Activated CD4-positive, alpha-beta T cell treated with anti-CD3 and anti-CD28 coated beads, Interleukin-2, amount 50 U/mL, for 16 hours (primary cell): ENCODE measurements around the gene ACSL5.
"Not testable (repeated sequence)": the region's sequence is repeated elsewhere in the genome, so short reads cannot be mapped to it uniquely, and the experiment has no call there.

ENCODE experiments used
- DNase-seq: peaks from one replicate; pipeline ENCODE4 v3.0.0-alpha.2; 2020

The ACSL5 gene

GRCh38 chr10:112376396-112376790 is 2.5 kb downstream of the ACSL5 start:
- no peak for DNase-seq

- not testable (repeated sequence) for DNase-seq
Measured at GRCh38 chr10:112377116-112377515, 3.2 kb downstream of the ACSL5 start.

GRCh38 chr10:112379635-112380296 is 5.8 kb downstream of the ACSL5 start:
- DNase-seq: no peak

- DNase-seq: no peak
Measured at GRCh38 chr10:112382515-112383235, 8.8 kb downstream of the ACSL5 start.

DNA sequence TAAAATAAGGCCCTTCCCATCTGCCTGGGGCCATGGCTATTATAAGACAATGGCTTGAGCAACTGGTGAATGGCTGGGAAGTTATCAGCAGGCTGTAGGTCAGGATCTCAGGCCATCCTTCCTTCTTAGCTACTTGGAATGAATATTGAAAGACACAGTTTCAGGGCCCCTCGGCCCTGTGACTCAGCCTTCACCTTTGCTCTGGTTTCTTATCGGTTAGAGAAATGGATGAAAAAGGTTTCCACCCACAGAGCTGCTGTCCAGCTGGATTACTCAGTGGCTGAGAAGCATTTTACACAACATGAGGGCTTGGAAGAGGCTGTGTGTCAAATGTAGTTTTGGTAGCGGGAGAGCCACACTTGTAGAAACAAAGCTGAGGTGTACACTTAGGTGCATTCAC is 9.4 kb downstream of the ACSL5 start:
- peak; percentile 13 for DNase-seq

GRCh38 chr10:112384141-112384540 is 10.2 kb downstream of the ACSL5 start:
- no peak for DNase-seq

DNA sequence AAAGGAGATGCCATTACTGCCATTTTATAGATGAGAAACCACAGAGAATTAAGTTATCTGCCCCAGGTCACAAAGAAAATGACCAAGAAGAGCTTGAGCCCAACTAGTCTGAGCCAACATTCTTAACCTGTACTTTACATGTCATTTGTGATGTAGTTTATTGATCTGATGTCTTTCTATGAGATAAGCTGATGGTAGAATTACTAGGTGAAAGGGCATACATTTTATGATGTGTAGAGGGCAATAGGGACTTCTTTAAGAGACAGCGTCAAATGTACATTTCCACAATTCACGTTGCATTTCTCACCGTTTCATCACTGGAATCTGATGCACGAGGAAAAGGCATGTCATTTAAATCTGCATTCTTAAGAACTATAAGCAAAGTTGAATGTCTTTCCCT is 11.3 kb downstream of the ACSL5 start:
- no peak for DNase-seq

DNA sequence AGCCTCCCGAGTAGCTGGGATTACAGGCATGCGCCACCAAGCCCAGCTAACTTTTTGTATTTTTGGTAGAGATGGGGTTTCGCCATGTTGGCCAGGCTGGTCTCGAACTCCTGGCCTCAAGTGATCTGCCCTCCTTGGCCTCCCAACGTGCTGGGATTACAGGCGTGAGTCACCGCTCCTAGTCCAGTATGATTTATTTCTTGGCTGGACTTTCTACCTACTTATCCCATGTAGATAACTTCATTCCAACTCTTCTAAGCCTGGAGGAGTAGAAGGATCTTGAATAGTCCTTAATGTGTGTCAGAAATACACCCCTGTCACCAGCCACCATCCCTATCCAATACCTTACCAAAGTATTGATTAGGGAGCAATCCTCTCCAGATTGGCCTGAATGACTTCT is 14.1 kb downstream of the ACSL5 start:
- DNase-seq: not testable (repeated sequence)

- DNase-seq: no peak
Measured at GRCh38 chr10:112388548-112388947, 14.6 kb downstream of the ACSL5 start.

GRCh38 chr10:112389271-112389822 is 15.4 kb downstream of the ACSL5 start:
- peak; percentile 88 for DNase-seq

DNA sequence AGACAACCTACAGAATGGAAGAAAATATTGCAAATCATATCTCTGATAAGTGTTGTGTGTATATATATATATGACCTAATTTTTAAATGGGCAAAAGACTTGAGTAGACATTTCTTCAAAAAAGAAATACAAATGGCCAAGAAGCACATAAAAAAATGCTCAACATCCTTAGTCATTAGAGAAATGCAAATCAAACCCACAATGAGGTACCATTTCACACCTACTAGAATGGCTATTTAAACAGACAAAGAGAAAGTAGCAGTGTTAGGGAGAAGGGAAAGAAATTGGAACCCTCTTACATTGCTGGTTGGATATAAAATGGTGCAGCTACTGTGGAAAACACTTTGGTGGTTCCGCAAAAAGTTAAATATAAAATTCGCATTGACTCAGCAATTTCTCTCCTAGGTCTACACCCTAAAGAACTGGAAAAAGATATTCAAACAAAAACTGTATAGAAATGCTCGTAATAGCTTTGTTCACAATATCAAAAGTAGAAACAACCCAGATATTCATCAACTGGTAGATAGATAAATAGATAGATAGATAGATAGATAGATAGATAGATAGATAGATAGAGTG is 16.3 kb downstream of the ACSL5 start:
- DNase-seq: peak; percentile 21

GRCh38 chr10:112393341-112393740 is 19.4 kb downstream of the ACSL5 start:
- DNase-seq: no peak

DNA sequence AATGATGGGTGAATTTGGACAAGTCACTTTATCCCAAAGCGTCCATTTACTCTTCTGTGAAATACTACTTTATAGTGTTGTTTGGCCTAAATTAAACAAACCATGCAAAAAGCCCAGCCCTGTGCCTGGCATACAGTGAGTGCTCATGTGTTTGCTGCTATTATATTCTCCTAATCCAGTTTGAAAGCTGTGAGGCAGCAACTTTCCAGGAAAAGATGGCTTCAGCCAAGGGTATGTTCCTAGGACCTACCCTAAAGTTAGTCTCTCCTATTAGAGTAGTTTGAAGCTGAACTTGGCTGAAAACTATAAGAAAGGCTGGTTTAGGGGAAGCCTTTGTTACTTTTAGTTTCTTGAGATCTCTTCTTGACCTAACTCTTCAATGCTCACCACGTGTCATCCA is 19.9 kb downstream of the ACSL5 start:
- DNase-seq: no peak

DNA sequence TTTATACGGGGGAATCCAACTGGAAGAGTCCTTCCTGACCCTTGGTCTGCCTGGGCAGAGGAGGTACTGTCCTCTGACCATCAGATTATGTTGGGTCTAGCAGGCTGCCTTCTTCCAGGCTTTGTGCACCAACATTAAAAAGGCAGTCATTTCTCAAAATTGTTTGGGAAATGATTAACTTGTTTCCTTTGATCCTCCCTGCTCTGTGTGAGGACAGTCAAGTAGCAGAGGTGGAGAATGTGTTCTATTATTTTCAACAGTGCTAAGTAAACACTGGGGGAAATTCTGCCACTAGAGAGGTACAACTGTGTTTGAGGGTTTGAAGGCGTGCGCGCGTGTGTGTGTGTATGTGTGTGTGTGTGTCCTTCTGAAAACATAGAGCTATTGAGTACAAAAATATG is 20.6 kb downstream of the ACSL5 start:
- no peak for DNase-seq

DNA sequence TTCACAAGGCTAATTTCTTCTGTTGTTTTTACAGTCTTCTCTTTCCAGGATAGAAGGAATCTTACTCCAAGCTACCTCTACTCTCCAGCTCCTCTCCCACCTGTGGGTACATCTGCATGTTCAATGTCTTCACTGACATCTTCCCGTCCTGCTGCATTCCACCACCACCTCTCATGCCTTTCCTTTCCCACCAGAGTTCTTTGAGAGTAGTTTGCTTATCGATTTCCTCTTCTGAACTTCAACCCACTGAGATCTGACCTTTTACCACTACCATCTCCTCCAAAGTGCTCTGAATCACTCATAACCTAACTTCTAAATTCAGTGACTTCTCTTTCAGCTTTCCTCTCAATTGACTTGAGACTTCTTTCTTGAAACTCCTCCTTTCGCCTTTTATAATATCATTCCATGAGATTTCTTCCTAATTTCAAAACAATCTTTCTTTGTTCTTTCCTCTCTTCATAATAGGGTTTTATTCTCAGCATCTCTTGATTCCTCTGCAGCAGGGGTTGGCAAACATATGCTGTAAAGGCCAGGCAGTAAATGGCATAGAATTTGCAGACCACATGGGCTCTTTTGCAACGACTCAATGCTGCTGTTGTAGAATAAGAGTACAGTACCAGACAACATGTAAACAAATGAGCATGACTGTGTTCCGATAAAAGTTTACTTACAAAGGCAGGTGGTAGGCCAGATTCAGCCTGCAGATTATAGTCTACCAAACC is 22.1 kb downstream of the ACSL5 start:
- no peak for DNase-seq

GRCh38 chr10:112397592-112397991 is 23.7 kb downstream of the ACSL5 start:
- no peak for DNase-seq

- DNase-seq: no peak
Measured at GRCh38 chr10:112402917-112403316, 29.0 kb downstream of the ACSL5 start.

GRCh38 chr10:112404617-112405016 is 30.7 kb downstream of the ACSL5 start:
- DNase-seq: no peak

- not testable (repeated sequence) for DNase-seq
Measured at GRCh38 chr10:112406806-112407205, 32.9 kb downstream of the ACSL5 start.

DNA sequence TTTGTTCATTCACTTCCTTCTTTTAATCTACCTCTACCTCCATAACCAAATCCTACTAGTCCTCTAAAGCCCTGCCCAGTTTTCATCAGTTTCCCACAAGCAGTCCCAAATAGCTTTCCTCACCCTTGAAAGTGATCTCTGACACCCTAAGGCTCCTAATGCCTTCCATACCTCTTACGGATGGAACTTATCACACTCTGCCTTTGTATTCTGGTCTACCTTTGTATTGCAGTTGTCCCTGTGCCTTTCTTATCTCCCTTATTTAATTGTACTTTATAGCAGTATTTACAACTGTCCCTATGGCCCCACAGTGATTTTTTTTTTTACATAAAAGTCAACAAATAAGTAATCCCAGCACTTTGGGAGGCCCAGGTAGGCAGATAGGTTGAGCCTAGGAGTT is 33.8 kb downstream of the ACSL5 start:
- no peak for DNase-seq

DNA sequence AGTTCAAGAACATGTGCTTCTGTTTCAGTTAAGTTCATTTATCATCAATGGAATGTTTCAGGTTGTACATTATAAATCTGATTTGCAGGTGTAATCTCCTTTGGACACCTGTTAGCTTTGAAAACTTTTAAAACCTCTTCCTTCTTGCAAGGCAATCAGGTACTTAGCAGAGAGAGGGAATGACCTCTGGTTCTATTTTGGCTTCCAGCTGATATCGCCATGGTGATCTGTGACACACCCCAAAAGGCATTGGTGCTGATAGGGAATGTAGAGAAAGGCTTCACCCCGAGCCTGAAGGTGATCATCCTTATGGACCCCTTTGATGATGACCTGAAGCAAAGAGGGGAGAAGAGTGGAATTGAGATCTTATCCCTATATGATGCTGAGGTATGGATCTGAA is 35.4 kb downstream of the ACSL5 start:
- no peak for DNase-seq

- DNase-seq: no peak
Measured at GRCh38 chr10:112409755-112410154, 35.8 kb downstream of the ACSL5 start.

DNA sequence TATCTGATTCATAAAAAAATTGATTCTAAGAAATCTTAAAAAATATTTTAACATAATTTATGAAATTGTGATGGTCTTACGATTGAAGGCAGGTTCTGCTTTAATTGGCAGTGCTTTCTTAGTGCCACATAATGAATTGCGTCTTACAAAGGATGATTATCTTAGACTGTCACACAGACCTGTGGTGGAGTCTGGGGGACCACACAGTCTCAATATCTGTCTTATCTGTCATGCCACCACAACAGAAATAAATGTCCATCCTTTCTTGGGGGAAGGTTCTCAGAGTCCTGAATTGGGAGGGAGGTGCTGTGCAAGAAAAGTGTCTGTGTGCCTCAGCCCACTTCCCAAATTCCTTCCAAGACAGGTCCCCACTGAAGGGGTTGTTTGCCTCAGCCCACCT is 38.8 kb downstream of the ACSL5 start:
- no peak for DNase-seq
